Kidney tubule cell (primary cell): ENCODE measurements around the gene PSMD9.
A peak's percentile ranks its signal among the peaks of the same experiment; 100 is the strongest.
"Not testable (repeated sequence)": the region's sequence is repeated elsewhere in the genome, so short reads cannot be mapped to it uniquely, and the experiment has no call there.

Experiments used
- DNase-seq: peaks from one replicate; pipeline ENCODE4 v3.0.0-alpha.2; 2018; ENCODE audit warnings: low spot score

The PSMD9 gene, protein sequence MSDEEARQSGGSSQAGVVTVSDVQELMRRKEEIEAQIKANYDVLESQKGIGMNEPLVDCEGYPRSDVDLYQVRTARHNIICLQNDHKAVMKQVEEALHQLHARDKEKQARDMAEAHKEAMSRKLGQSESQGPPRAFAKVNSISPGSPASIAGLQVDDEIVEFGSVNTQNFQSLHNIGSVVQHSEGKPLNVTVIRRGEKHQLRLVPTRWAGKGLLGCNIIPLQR

GRCh38 chr12:121888478-121889273, at the start of gene PSMD9:
TSS of gene PSMD9 (plus strand) at chr12:121888790. CDS start at chr12:121888857, 67 bp downstream.
- DNase-seq = peak; percentile 98

- DNase-seq = peak; percentile 93
Measured at GRCh38 chr12:121839106-121839992, 49.2 kb upstream of the PSMD9 start.

DNA sequence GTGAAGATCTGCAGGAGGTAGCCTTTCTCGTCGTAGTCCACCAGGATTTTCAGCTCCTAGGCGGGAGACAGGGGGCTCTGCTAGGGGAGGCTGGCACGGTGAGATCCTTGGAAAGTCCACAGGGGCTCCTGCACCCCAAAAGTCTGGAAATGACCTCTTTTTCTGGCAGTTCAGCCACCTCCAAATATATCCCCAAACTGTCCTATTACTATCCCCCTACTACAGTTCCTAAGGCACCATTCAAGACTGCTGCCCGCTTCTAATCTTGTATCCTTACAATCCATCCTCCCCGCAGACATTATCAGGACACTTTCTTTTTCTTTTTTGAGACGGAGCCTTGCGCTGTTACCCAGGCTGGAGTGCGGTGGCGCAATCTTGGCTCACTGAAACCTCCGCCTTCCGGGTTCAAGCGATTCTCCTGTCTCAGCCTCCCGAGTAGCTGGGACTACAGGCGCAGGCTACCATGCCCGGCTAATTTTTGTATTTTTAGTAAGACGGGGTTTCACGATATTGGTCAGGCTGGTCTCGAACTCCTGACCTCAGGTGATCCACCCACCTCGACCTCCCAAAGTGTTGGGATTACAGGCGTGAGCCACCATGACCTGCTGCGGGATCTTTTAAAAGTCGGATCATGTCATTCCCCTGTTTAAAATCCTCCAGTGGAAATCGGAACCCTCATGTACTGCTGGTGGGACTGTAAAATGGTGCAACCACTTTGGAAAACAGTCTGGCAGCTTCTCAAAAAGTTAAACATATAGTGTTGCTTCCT, 48.4 kb upstream of the PSMD9 start:
- DNase-seq = no peak

- DNase-seq = no peak
Measured at GRCh38 chr12:121843236-121843982, 45.2 kb upstream of the PSMD9 start.

DNA sequence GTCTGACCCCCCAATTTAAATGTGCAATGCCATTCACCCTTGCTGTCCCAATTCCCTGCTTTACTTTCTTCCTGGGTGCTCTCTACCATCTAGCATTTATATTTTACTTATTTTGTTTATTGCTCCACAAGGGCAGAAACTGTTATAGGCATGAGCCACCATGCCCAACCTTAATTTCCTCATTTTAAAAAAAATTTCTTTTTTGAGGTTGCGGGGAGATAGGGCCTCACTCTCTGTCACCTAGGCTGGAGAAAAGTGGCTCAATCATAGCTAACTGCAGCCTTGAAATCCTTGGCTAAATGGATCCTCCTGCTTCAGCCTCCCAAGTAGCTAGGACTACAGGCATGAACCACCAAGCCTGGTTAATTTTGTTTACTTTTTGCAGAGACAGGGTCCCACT, 42.9 kb upstream of the PSMD9 start:
- DNase-seq = no peak

GRCh38 chr12:121849211-121849610, 39.4 kb upstream of the PSMD9 start:
- DNase-seq = no peak

DNA sequence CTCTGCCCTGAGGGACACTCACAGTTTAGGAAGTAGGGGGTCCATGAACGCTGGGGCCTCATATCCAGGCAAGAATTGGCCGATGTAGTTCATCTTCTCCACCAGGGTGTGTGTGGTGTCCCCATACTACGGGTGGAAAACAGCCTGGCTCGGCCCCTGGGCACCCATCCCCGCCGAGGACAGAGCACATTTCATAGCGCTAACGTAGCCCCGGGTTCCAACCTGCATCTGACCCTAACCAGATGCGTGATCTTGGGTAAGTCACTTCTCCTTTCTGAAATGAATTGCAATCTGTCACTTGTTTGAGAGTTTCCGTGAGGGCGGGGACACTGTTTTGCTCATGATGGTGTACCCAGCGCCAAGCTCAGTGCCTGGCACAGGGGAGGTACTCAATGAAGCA, 38.9 kb upstream of the PSMD9 start:
- DNase-seq = no peak

DNA sequence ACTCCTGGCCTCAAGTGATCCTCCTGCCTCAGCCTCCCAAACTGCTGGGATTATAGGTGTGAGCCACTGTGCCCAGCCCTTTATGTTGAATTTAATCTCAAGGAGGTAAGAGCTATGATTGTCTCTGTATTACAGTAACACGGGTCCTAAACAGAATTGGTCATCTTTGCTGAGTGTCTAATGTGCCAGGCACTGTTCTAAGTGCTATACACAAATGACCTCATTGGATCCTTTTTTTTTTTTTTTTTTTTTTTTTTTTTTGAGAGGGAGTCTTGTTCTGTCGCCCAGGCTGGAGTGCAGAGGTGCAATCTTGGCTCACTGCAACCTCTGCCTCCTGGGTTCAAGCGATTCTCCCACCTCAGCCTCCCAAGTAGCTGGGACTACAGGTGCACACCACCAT, 36.2 kb upstream of the PSMD9 start:
- DNase-seq = not testable (repeated sequence)

DNA sequence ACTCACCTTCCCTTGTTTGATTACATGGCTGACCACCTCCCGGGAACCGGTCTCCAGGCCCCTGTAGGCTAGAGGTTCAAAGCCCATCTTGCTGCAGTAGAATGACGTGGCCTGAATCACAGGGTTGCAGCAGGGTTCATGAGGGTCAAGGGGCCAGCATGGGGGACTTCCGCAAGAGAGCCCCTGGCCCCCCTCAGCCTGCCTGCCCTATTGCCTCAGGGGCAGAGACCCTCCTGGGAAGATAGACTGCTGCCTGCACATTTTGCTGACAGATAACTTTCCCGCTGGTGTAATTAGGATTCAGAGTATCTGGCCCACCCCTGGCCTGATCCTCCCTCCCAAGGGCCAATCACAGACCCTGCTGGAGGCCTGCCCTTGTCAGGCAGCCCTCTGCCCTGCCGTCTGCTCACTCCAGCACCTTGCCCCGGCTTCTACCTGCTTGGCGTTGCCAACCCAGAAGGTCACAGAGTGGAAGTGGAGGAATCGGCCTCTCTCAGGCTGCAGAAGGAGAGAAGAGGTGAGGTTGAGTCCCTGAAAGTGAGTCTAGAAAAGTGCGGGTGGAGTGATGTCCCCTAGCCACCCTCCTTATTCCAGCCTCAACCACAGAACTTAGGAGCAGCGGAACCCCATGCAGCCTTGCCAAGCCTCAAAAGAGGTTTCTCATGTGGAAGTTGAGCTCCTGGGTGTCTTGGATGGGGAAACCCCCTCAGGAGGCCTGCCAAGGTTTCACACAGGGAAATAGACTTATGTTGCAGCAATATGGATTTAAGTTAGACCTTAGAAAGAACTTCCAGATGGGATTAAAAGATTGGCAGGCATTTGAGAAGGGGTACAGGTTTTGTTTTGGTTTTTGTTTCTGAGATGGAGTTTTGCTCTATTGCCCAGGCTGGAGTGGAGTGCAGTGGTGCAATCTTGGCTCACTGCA, 31.0 kb upstream of the PSMD9 start:
- DNase-seq = no peak

- no peak for DNase-seq
Measured at GRCh38 chr12:121858318-121858661, 30.3 kb upstream of the PSMD9 start.

DNA sequence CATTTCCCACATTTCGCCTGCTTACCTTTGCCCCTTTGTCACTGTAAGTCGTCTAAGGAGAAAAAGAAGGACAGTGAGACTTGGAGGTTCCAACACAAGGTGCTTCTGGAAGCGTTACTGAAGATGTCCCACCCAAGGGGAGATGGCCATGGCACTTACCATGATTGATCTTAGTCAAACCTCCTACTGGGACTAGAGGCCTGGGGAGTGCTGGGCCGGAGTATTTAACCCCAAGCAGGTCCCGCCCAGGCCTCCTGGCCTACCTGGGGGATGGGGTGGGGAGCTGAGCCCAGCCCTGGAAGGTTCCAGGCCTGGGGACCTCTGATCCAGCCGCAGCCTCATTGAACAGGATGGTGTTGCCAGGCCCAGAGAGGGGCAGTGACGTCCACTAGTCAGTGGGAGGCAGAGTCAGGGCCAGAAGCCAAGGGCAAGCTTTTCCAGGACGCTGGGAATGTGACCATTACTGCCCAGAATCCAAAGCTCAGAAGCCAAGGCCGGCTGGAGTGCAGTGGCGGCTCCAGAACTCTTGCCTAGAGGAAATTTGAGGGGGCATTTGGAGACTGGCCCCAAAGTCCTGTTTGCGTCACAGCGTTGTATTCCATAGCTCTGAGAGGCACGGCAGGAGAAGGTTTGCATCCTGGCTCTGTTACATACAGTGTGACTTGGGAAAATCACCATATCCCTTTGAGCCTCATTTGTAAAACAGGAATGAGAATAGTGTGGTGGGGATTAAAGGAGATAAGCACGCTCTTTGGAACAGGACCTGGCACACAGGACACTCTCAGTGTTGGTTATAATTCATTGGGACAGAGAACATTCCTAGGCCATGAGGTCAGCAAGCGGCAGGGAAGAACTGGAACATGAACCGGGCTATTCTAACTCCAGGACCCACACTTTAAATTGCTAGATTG, 29.7 kb upstream of the PSMD9 start, which contains the start of gene HPD:
TSS of gene HPD (minus strand) at position 198 of the 911 bp plus-strand sequence. CDS start at position 162, 36 bp downstream.
- peak; percentile 75 for DNase-seq

DNA sequence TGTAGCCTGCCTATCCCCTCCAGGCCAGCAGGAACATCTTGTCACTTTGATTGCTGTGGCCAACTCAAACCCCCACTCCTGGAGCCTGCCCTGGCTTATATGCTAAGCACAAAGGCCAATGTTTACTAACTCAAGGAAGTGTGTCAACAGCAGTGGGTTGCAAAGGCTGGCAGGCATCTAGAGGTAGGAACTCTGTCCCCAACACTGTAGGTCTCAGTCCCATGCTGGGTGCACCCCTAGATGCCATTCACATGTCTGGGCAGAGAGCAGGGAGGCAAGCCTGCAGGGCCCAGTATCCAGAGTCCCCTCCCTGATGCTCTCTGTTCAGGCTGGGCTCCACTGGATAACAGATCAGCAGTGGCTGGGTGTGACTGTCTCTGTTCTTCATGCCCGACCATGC, 28.3 kb upstream of the PSMD9 start:
- DNase-seq = no peak

GRCh38 chr12:121860699-121861098, 27.9 kb upstream of the PSMD9 start:
- not testable (repeated sequence) for DNase-seq

GRCh38 chr12:121861636-121862254, 26.8 kb upstream of the PSMD9 start:
- DNase-seq = no peak

DNA sequence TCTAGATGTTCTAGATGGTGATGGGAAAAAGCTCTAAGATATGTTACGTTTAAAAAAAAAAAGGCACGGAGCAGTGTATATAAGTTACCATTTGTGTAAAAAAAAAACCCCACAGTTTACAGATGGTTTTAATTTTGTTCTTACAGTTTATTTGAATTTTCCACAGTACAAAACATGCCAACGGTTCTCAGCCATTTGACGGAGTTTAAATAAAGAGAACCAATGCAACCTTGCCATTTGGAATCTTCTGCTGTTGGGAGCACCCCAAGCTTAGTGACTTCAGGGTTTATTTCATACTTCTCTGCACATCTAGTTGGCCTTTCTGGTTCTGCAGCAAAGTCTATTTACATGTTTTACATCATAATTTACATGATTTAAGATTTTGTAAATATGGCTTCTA, 22.3 kb upstream of the PSMD9 start:
- DNase-seq = no peak

DNA sequence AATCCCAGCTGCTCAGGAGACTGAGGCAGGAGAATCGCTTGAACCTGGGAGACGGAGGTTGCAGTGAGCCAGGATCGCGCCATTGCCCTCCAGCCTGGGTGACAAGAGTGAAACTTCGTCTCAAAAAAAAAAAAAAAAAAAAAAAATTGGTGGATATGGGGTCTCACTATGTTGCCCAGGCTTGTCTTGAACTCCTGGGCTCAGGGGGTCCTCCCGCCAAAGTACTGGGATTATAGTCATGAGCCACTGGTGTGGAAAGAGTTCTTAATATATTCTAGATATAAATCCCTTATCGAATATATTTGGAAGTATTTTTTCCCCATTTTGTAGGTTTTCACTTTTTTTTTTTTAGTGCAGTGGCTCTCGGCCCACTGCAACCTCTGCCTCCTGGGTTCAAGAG, 19.4 kb upstream of the PSMD9 start:
- not testable (repeated sequence) for DNase-seq

- no peak for DNase-seq
Measured at GRCh38 chr12:121871467-121871866, 17.1 kb upstream of the PSMD9 start.

DNA sequence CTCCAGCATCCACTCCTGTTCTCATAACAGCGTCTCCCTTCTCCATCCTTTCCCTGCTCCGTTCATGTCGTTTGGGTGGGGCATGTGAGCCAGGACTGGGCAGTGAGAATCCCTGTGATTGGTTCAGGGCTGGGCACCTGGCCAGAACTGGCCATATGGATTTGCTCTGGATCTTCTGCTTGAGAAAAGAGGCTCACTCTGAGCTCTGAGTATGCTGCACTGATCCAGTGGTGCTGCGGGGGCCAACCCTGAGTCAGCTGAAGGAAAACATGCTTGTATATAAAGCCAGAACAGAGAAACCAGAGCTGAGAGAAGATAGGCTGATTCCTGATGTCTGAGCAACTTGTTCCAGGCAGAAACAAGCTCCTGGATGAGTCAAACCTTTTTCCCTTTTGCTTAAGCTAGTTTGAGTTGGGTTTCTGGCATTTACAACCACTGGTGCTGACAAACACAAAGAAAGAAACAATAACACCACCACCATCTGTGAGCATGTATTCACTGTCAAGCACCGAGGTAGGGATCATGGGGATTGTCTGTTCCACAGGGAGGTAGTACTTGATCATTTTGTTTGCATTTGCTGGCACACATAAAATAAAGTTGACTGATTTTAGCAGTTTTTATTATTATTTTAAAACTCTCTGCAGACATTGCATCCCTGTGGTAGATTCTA, 15.9 kb upstream of the PSMD9 start:
- peak; percentile 47 for DNase-seq
